ENCODE results near the gene LRRC61.
"Not testable (repeated sequence)": the region's sequence is repeated elsewhere in the genome, so short reads cannot be mapped to it uniquely, and the experiment has no call there.

DNA sequence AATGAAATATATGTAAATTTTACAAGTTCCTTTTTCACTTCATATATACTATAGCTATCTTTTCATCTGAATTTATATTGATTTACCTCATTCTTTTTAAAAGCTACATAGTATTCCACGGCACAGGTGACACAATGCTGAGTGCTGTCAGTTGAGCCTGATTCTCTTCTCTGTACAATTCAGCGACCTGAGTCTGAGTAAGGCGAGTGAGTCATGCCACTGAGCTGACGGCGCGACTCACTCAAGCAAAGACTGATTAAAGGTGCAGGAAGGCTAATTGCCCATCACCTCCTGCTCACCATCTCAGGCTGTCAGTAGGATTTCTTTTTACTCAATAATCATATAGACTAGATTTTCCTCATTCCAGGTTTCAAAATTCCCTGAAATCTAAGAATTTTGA, 39.5 kb upstream of the LRRC61 start:
- not testable (repeated sequence) for TF ChIP-seq CTCF (conservative IDR thresholded peaks at IDR 0.05 in 1 of 2, IDR thresholded peaks at IDR 0.05 in 1 of 2; ENCODE audit: extremely low read depth in 1 of 2, insufficient read depth in 1 of 2, low read depth in 1 of 2, low read length in 2 of 2); EZH2 (IDR thresholded peaks at IDR 0.05; ENCODE audit: borderline replicate concordance, low read length)

All from mammary epithelial cell (primary cell).